H1 (cell line): ENCODE results near the gene ACOT11. TPM values are rescaled to one million over a fixed set of nuclear protein-coding genes. Genes with fewer than 3 reads are reported as not detected.

Source experiments
- CTCF ChIA-PET: fragments of 300-600 bp; sonication (Branson Sonifier 250); formaldehyde crosslinking; loops from one replicate; lab custom pipeline; 2021; ENCODE audit not compliant: partially characterized antibody; lab: Charles Lee
- POLR2A ChIA-PET: fragments of 300-600 bp; sonication (Branson Sonifier 250); formaldehyde crosslinking; loops from one replicate; lab custom pipeline; 2021; ENCODE audit warnings: inconsistent platforms; ENCODE audit not compliant: partially characterized antibody; lab: Charles Lee
- DNase-seq, 2 experiments: peaks; one replicate each; pipeline versions ENCODE4 v3.0.0 to v3.0.0-alpha.2; 2010 to 2022; ENCODE audit warnings: low spot score in 2 of 2, low read depth in 1 of 2, mixed read lengths in 1 of 2
- FAIRE-seq: peaks from 2 replicates; lab custom pipeline; 2011; peaks lifted over from hg19 to GRCh38; lab: Jason Lieb, UNC
- H2AFZ ChIP-seq: 2 replicates; pipeline ENCODE4 v1.8.1; 2012; ENCODE audit warnings: low read length, inconsistent platforms
- H2AK5ac ChIP-seq: 2 replicates; pipeline ENCODE4 v1.6.1; 2013; ENCODE audit warnings: low read depth, low read length
- H2BK120ac ChIP-seq: replicated peaks from 2 replicates; pipeline ENCODE3; 2013; ENCODE audit warnings: low read depth, low read length, inconsistent platforms
- H2BK12ac ChIP-seq: 2 replicates; pipeline ENCODE4 v1.6.1; 2013; ENCODE audit warnings: low read depth, low read length
- H2BK15ac ChIP-seq: 2 replicates; pipeline ENCODE4 v1.6.1; 2013; ENCODE audit warnings: low read length
- H2BK20ac ChIP-seq: 2 replicates; pipeline ENCODE4 v1.6.1; 2013; ENCODE audit warnings: low read length
- H2BK5ac ChIP-seq: 2 replicates; pipeline ENCODE4 v1.6.1; 2013; ENCODE audit warnings: low read depth, low read length
- H3K14ac ChIP-seq: 2 replicates; pipeline ENCODE4 v1.6.1; 2013; ENCODE audit warnings: inconsistent platforms; ENCODE audit not compliant: insufficient read length
- H3K18ac ChIP-seq: 2 replicates; pipeline ENCODE4 v1.6.1; 2013; ENCODE audit warnings: low read length; ENCODE audit errors: extremely low read depth
- H3K23ac ChIP-seq: 2 replicates; pipeline ENCODE4 v1.6.1; 2013; ENCODE audit warnings: inconsistent platforms; ENCODE audit not compliant: insufficient read length
- H3K23me2 ChIP-seq: 2 replicates; pipeline ENCODE4 v1.6.1; 2013; ENCODE audit warnings: low read depth, low read length
- H3K27ac ChIP-seq: 2 replicates; pipeline ENCODE4 v1.6.1; 2011; ENCODE audit warnings: low read depth, low read length, inconsistent platforms
- H3K27me3 ChIP-seq, 4 experiments: replicated peaks in 1 of 4; 1 replicate in 1 of 4; 2 replicates in 3 of 4; pipeline versions ENCODE4 v1.6.1 to v1.8.1; 2011 to 2013; ENCODE audit warnings: low read length in 3 of 4, mild to moderate bottlenecking in 3 of 4, inconsistent platforms in 2 of 4, mixed read lengths in 2 of 4, moderate library complexity in 1 of 4; ENCODE audit not compliant: control insufficient read depth in 3 of 4, insufficient read depth in 3 of 4; ENCODE audit errors: extremely low read depth in 1 of 4
- H3K36me3 ChIP-seq, 4 experiments: 2 replicates each; pipeline versions ENCODE4 v1.6.1 to v1.8.1; 2011 to 2013; ENCODE audit warnings: mild to moderate bottlenecking in 4 of 4, low read length in 3 of 4, moderate library complexity in 2 of 4, control low read depth in 1 of 4, inconsistent platforms in 1 of 4; ENCODE audit not compliant: insufficient read depth in 4 of 4, control insufficient read depth in 2 of 4
- H3K4ac ChIP-seq: replicated peaks from 2 replicates; pipeline ENCODE3; 2013; ENCODE audit warnings: low read length, low read depth, mixed read lengths, inconsistent platforms; ENCODE audit not compliant: insufficient read length
- H3K4me1 ChIP-seq, 4 experiments: replicated peaks in 1 of 4; 1 replicate in 1 of 4; 2 replicates in 3 of 4; pipeline versions ENCODE4 v1.6.1 to v1.8.1; 2011 to 2013; ENCODE audit warnings: low read length in 3 of 4, inconsistent platforms in 2 of 4, mixed read lengths in 1 of 4; ENCODE audit not compliant: insufficient read depth in 4 of 4, control insufficient read depth in 3 of 4
- H3K4me2 ChIP-seq, 2 experiments: 2 replicates each; pipeline versions ENCODE4 v1.6.1 to v1.8.1; 2011 to 2013; ENCODE audit warnings: low read depth in 2 of 2, low read length in 2 of 2, control low read depth in 1 of 2, inconsistent platforms in 1 of 2, mild to moderate bottlenecking in 1 of 2; ENCODE audit not compliant: insufficient read depth in 1 of 2
- H3K4me3 ChIP-seq, 4 experiments: fragments of 200-600, 300-600 bp in 1 of 4; sonication (generic), shearing (Covaris generic), sonication (Bioruptor Twin) in 1 of 4; 2 replicates each; pipeline versions ENCODE4 v1.5.1 to v1.8.1; 2011 to 2016; ENCODE audit warnings: low read length in 4 of 4, low read depth in 3 of 4, control low read depth in 2 of 4, inconsistent platforms in 2 of 4, mild to moderate bottlenecking in 2 of 4, mixed read lengths in 1 of 4, moderate library complexity in 1 of 4; ENCODE audit not compliant: insufficient read depth in 2 of 4; ENCODE audit errors: extremely low read depth in 1 of 4
- H3K56ac ChIP-seq: replicated peaks from 2 replicates; pipeline ENCODE3; 2013; ENCODE audit warnings: low read depth, mild to moderate bottlenecking, mixed read lengths, low read length, inconsistent platforms; ENCODE audit not compliant: insufficient read length
- H3K79me1 ChIP-seq: 2 replicates; pipeline ENCODE4 v1.6.1; 2013; ENCODE audit warnings: low read depth, low read length, control low read depth
- H3K79me2 ChIP-seq, 2 experiments: 2 replicates each; pipeline versions ENCODE4 v1.6.1 to v1.8.1; 2012 to 2013; ENCODE audit warnings: low read length in 2 of 2, mild to moderate bottlenecking in 2 of 2, inconsistent platforms in 1 of 2; ENCODE audit not compliant: insufficient read depth in 2 of 2, control insufficient read depth in 1 of 2
- H3K9ac ChIP-seq, 4 experiments: replicated peaks in 1 of 4; 1 replicate in 1 of 4; 2 replicates in 3 of 4; pipeline versions ENCODE4 v1.6.1 to v1.8.1; 2011 to 2013; ENCODE audit warnings: low read depth in 3 of 4, low read length in 3 of 4, control low read depth in 2 of 4, mild to moderate bottlenecking in 2 of 4, moderate library complexity in 2 of 4, inconsistent platforms in 1 of 4; ENCODE audit errors: extremely low read depth in 1 of 4
- H3K9me3 ChIP-seq, 2 experiments: 2 replicates each; pipeline versions ENCODE4 v1.6.1 to v1.8.1; 2012 to 2013; ENCODE audit warnings: mild to moderate bottlenecking in 2 of 2, moderate library complexity in 2 of 2, control low read depth in 1 of 2, inconsistent platforms in 1 of 2, low read depth in 1 of 2, low read length in 1 of 2, mixed read lengths in 1 of 2; ENCODE audit not compliant: insufficient read depth in 2 of 2
- H4K20me1 ChIP-seq, 2 experiments: replicated peaks in 1 of 2; 2 replicates each; pipeline versions ENCODE3 to v1.8.1; 2011 to 2013; ENCODE audit warnings: inconsistent platforms in 2 of 2, low read length in 2 of 2, mild to moderate bottlenecking in 1 of 2; ENCODE audit not compliant: insufficient read depth in 2 of 2, control insufficient read depth in 1 of 2
- H4K5ac ChIP-seq: 2 replicates; pipeline ENCODE4 v1.6.1; 2013; ENCODE audit warnings: low read length, low read depth, mixed read lengths, inconsistent platforms; ENCODE audit not compliant: insufficient read length
- H4K8ac ChIP-seq: 2 replicates; pipeline ENCODE4 v1.8.0; 2013; ENCODE audit warnings: mild to moderate bottlenecking, moderate library complexity, low read length, inconsistent platforms; ENCODE audit not compliant: insufficient read depth; ENCODE audit errors: extremely low read depth
- H4K91ac ChIP-seq: replicated peaks from 2 replicates; pipeline ENCODE3; 2013; ENCODE audit warnings: low read length, mixed read lengths, inconsistent platforms; ENCODE audit not compliant: insufficient read length
- BCL11A ChIP-seq, 2 experiments: IDR thresholded peaks; one replicate each; pipeline ENCODE4 v1.6.1; 2011; ENCODE audit warnings: low read depth in 2 of 2, low read length in 2 of 2, mild to moderate bottlenecking in 2 of 2
- CBX8 ChIP-seq: fragments of 300-800, 300-1000 bp; sonication (generic); IDR thresholded peaks from 2 replicates; pipeline ENCODE4 v1.7.1; 2016; ENCODE audit warnings: low read depth, low read length, borderline replicate concordance
- CHD2 ChIP-seq: IDR thresholded peaks from 2 replicates; pipeline ENCODE4 v1.6.1; 2012; ENCODE audit warnings: low read length, improper control_type of control experiment
- GTF2F1 ChIP-seq: IDR thresholded peaks from 2 replicates; pipeline ENCODE4 v1.6.1; 2012; ENCODE audit warnings: low read depth, low read length, improper control_type of control experiment, borderline replicate concordance
- KDM1A ChIP-seq: fragments of 200-600, 300-600 bp; sonication (generic); IDR thresholded peaks from 2 replicates; pipeline ENCODE4 v1.7.1; 2016; ENCODE audit warnings: mild to moderate bottlenecking, low read length, borderline replicate concordance
- KDM4A ChIP-seq: IDR thresholded peaks from one replicate; pipeline ENCODE4 v1.7.1; 2012; ENCODE audit warnings: low read depth, mild to moderate bottlenecking, moderate library complexity, low read length, inconsistent platforms; ENCODE audit not compliant: severe bottlenecking
- KDM5A ChIP-seq: fragments of 200-600 bp; IDR thresholded peaks from 2 replicates; pipeline ENCODE4 v1.7.1; 2012; ENCODE audit warnings: mild to moderate bottlenecking, low read length, inconsistent platforms, mixed read lengths
- POU5F1 ChIP-seq: IDR thresholded peaks from 2 replicates; pipeline ENCODE4 v1.6.1; 2011; ENCODE audit warnings: low read depth, mild to moderate bottlenecking, low read length, moderate library complexity
- RNF2 ChIP-seq: fragments of 200-900, 300-1000 bp; sonication (generic); IDR thresholded peaks from 2 replicates; pipeline ENCODE4 v1.7.1; 2016; ENCODE audit warnings: borderline replicate concordance, low read depth, mild to moderate bottlenecking, antibody characterized with exemption, low read length; ENCODE audit not compliant: poor library complexity, severe bottlenecking; ENCODE audit errors: missing control alignments
- RXRA ChIP-seq: IDR thresholded peaks from 2 replicates; pipeline ENCODE4 v1.6.1; 2011; ENCODE audit warnings: low read depth, mild to moderate bottlenecking, low read length, moderate library complexity; ENCODE audit not compliant: insufficient read depth
- TAF7 ChIP-seq: optimal IDR thresholded peaks from 2 replicates; pipeline ENCODE3; 2011; ENCODE audit warnings: low read depth, mild to moderate bottlenecking, inconsistent platforms, low read length, moderate library complexity, borderline replicate concordance
- WGBS, 2 experiments: shearing (Covaris generic) in 1 of 2; methylation state at CpG; one replicate each; pipeline versions ENCODE4 v1.1.6 to v1.1.7; 2013 to 2015; ENCODE audit warnings: low lambda C conversion rate in 2 of 2, mixed read lengths in 2 of 2, inconsistent platforms in 1 of 2, low coverage in 1 of 2, missing lambda C conversion rate in 1 of 2; ENCODE audit not compliant: insufficient replicate concordance in 2 of 2, insufficient coverage in 1 of 2, insufficient read length in 1 of 2; ENCODE audit errors: extremely low coverage in 1 of 2, missing lambda C conversion rate in 1 of 2; 5-methylcytosine and 5-hydroxymethylcytosine counted together
- polyA plus RNA-seq, 7 experiments: library from polyadenylated mRNA; depleted of rRNA in 3 of 7; stranded (reverse) in 5 of 7; unstranded in 2 of 7; fragments of >200 nt in 5 of 7; fragments of 200-250 nt in 2 of 7; gene quantifications; 1 replicate in 5 of 7; 2 replicates in 1 of 7; 4 replicates in 1 of 7; pipeline versions ENCODE4 v1.2.1 to v1.2.3, GENCODE V29; 2011 to 2013; ENCODE audit warnings: missing spikeins in 2 of 7, mixed read lengths in 2 of 7
- total RNA-seq: library from RNA; stranded (reverse); fragmentation: NEBNext Ultra II Directional; extraction: Animal tissue kit (Norgen Biotek cat#: 25700); gene quantifications from 2 replicates; pipeline ENCODE4 v1.2.1, GENCODE V29; 2021

The ACOT11 gene
- total and polyA plus RNA-seq, 2 of the 8 experiments (the other 6 are each of a cell fraction or from before 2014, with no cell fraction given), result 3.8 to 4.5 TPM

DNA sequence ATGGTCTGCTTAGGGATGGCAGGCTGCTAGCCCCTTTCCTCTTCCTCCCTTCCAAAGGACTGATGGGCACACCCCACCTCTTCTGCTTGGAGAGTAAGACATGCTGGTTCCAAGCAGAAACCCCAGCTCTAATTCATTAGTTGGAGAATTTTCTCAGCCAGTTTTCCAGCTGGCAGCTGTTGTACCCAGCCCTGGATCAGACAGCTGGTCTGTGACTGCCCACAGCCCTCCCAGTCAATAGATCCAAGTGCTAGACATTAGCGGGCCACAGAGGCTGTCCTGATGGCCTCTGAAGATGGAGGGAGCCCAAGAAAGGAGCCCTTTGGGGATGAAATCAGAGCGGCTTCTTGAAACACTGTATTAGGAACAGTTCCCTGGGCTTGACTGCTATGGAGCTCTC, 35.8 kb downstream of the ACOT11 start:
- H3K4ac ChIP-seq, result no peak overlapping the region
- H3K4me1 ChIP-seq, result peaks cover 19 to 21% (median 19%) of the 10 kb centered on the region in 4 experiments
- H2BK12ac ChIP-seq, result no peak overlapping the region
- no peaks in the 10 kb centered on the region for H3K27me3 ChIP-seq
- H3K9me3 ChIP-seq, result no peaks in the 10 kb centered on the region
- no peaks in the 10 kb centered on the region for H4K20me1 ChIP-seq
- 0 out of 2 replicates have a peak overlapping the region, but pooled peaks have one; percentile 29 for H4K8ac ChIP-seq
- H4K5ac ChIP-seq, result no peak overlapping the region
- FAIRE-seq (no peak), DNase-seq (no peak)
- no peak overlapping the region for H3K18ac ChIP-seq
- 0 out of 2 replicates have a peak overlapping the region, but pooled peaks have one; percentile 76 for H2AK5ac ChIP-seq
- no peaks in the 10 kb centered on the region for H3K23me2 ChIP-seq
- no peak overlapping the region for H4K91ac ChIP-seq
- H2BK120ac ChIP-seq, result no peak overlapping the region
- no peaks in the 10 kb centered on the region for H3K79me1 ChIP-seq
- no peaks in the 10 kb centered on the region for H3K79me2 ChIP-seq
- POLR2A ChIA-PET, result interaction anchor here (1.4 to 1.6 kb wide), 2 partner anchors 9 to 179 kb away, joined by 3 to 5 read pairs; no protein-coding TSS in a partner anchor
- no peak overlapping the region for H3K56ac ChIP-seq
- H3K4me2 ChIP-seq, result no peak overlapping the region
- CTCF ChIA-PET, result interaction anchor here (0.6 to 2.0 kb wide), 6 partner anchors 9 to 1814 kb away, joined by 3 to 6 read pairs (median 3); no protein-coding TSS in a partner anchor
- TF ChIP-seq TAF7 (no peak), KDM1A (no peak), RXRA (no peak), GTF2F1 (no peak), BCL11A (IDR thresholded peaks at IDR 0.05; ENCODE audit: low read depth in 2 of 2, low read length in 2 of 2) (no peak), POU5F1 (no peak), CBX8 (no peak), KDM5A (no peak), KDM4A (no peak), RNF2 (no peak), CHD2 (no peak)
- no peak overlapping the region for H2BK15ac ChIP-seq
- 92% methylated on average over 2 of the region's 2 CpGs; no CpG with 5 or more reads in 1 of the 2 experiments for WGBS, 2 experiments
- no peak overlapping the region for H2AFZ ChIP-seq
- 0 out of 2 replicates have a peak overlapping the region, but pooled peaks have one; percentile 89 for H2BK5ac ChIP-seq
- H2BK20ac ChIP-seq, result no peak overlapping the region
- H3K23ac ChIP-seq, result no peak overlapping the region
- H3K9ac ChIP-seq, result no peak overlapping the region
- H3K36me3 ChIP-seq, result no peaks in the 10 kb centered on the region
- no peak overlapping the region for H3K4me3 ChIP-seq
- no peak overlapping the region for H3K14ac ChIP-seq
- H3K27ac ChIP-seq, result no peak overlapping the region
